ENCODE measurements around the gene CLASRP. TPM values are rescaled to one million over a fixed set of nuclear protein-coding genes. Genes with fewer than 3 reads are reported as not detected.

The CLASRP gene
- polyA plus RNA-seq, 1 donor from 2014 or later = 30.1 TPM

- TF ChIP-seq CTCF (IDR thresholded peaks at IDR 0.05; ENCODE audit: poor library complexity, severe bottlenecking) = no peak
- TF ChIP-seq EP300 (conservative IDR thresholded peaks at IDR 0.05; ENCODE audit: poor library complexity, severe bottlenecking) = no peak
- no peak for TF ChIP-seq POLR2AphosphoS5 (IDR thresholded peaks at IDR 0.05)
- TF ChIP-seq EZH2 (IDR thresholded peaks at IDR 0.05; ENCODE audit: borderline replicate concordance, insufficient read depth, low read length, poor library complexity, severe bottlenecking) = no peak
- no peak for TF ChIP-seq MXI1 (conservative IDR thresholded peaks at IDR 0.05; ENCODE audit: poor library complexity, severe bottlenecking)
- TF ChIP-seq REST (IDR thresholded peaks at IDR 0.05; ENCODE audit: borderline replicate concordance) = no peak
- TF ChIP-seq RAD21 (conservative IDR thresholded peaks at IDR 0.05) = no peak
- TF ChIP-seq SMC3 (conservative IDR thresholded peaks at IDR 0.05; ENCODE audit: poor library complexity) = no peak
- no peak for TF ChIP-seq TAF1 (IDR thresholded peaks at IDR 0.05; ENCODE audit: low read depth)
- Histone ChIP-seq H3K9ac (ENCODE audit: low read length) (no peak overlapping the region), H3K9me2 (ENCODE audit: insufficient read depth, low read length) (no peaks in the 10 kb centered on the region), H3K79me2 (replicated peaks; ENCODE audit: insufficient read depth, low read length) (peaks cover 70% of the 10 kb centered on the region), H4K20me1 (ENCODE audit: insufficient read depth) (peaks cover 26% of the 10 kb centered on the region), H3K4me2 (ENCODE audit: low read length) (no peak overlapping the region), H3K4me3 (ENCODE audit: low read length) (peak overlapping the region; percentile 98), H2AFZ (ENCODE audit: low read depth, low read length) (no peak overlapping the region), H3K36me3 (ENCODE audit: insufficient read depth, low read length) (no peaks in the 10 kb centered on the region), H3K27ac (ENCODE audit: low read length) (no peak overlapping the region), H3K27me3 (ENCODE audit: insufficient read depth, low read depth, low read length) (no peaks in the 10 kb centered on the region), H3F3A (ENCODE audit: insufficient read depth, low read length, poor library complexity, severe bottlenecking) (peaks cover 7% of the 10 kb centered on the region), H3K9me3 (ENCODE audit: low read length) (no peaks in the 10 kb centered on the region)
Measured at GRCh38 chr19:45095496-45096413, 56.9 kb downstream of the CLASRP start.

GRCh38 chr19:45096700-45097099 lies 57.9 kb downstream of the CLASRP start:
- no peaks in the 10 kb centered on the region for H3K9me2 ChIP-seq (ENCODE audit: insufficient read depth, low read length)
- H3K36me3 ChIP-seq (ENCODE audit: insufficient read depth, low read length) = no peaks in the 10 kb centered on the region
- no peaks in the 10 kb centered on the region for H3K27me3 ChIP-seq (ENCODE audit: insufficient read depth, low read depth, low read length)
- H3K27ac ChIP-seq (ENCODE audit: low read length) = no peak overlapping the region
- no peaks in the 10 kb centered on the region for H3K9me3 ChIP-seq (ENCODE audit: low read length)
- H4K20me1 ChIP-seq (ENCODE audit: insufficient read depth) = peaks cover 26% of the 10 kb centered on the region
- H3K4me2 ChIP-seq (ENCODE audit: low read length) = no peak overlapping the region
- H3K4me3 ChIP-seq (ENCODE audit: low read length) = peak overlapping the region; percentile 98
- no peak overlapping the region for H2AFZ ChIP-seq (ENCODE audit: low read depth, low read length)
- no peak overlapping the region for H3K9ac ChIP-seq (ENCODE audit: low read length)
- TF ChIP-seq REST (IDR thresholded peaks at IDR 0.05; ENCODE audit: borderline replicate concordance) = no peak
- no peak for TF ChIP-seq EZH2 (IDR thresholded peaks at IDR 0.05; ENCODE audit: borderline replicate concordance, insufficient read depth, low read length, poor library complexity, severe bottlenecking)
- no peak for TF ChIP-seq SMC3 (conservative IDR thresholded peaks at IDR 0.05; ENCODE audit: poor library complexity)
- TF ChIP-seq POLR2AphosphoS5 (IDR thresholded peaks at IDR 0.05) = no peak
- no peak for TF ChIP-seq RAD21 (conservative IDR thresholded peaks at IDR 0.05)
- TF ChIP-seq CTCF (IDR thresholded peaks at IDR 0.05; ENCODE audit: poor library complexity, severe bottlenecking) = no peak
- no peak for TF ChIP-seq EP300 (conservative IDR thresholded peaks at IDR 0.05; ENCODE audit: poor library complexity, severe bottlenecking)
- TF ChIP-seq TAF1 (IDR thresholded peaks at IDR 0.05; ENCODE audit: low read depth) = no peak
- no peak for TF ChIP-seq MXI1 (conservative IDR thresholded peaks at IDR 0.05; ENCODE audit: poor library complexity, severe bottlenecking)
- peaks cover 78% of the 10 kb centered on the region for H3K79me2 ChIP-seq (replicated peaks; ENCODE audit: insufficient read depth, low read length)
- H3F3A ChIP-seq (ENCODE audit: insufficient read depth, low read length, poor library complexity, severe bottlenecking) = peaks cover 4% of the 10 kb centered on the region
